H1 (cell line): ENCODE data around the gene PTPRJ. TPM values are rescaled to one million over a fixed set of nuclear protein-coding genes. Genes with fewer than 3 reads are reported as not detected.

Source experiments
- CHD7 ChIP-seq: fragments of 300-600 bp; sonication (generic); IDR thresholded peaks from 2 replicates; pipeline ENCODE4 v1.7.1; 2012; ENCODE audit warnings: low read length, moderate library complexity, mild to moderate bottlenecking, inconsistent platforms; ENCODE audit not compliant: insufficient replicate concordance
- GTF2F1 ChIP-seq: IDR thresholded peaks from 2 replicates; pipeline ENCODE4 v1.6.1; 2012; ENCODE audit warnings: low read depth, low read length, improper control_type of control experiment, borderline replicate concordance
- polyA plus RNA-seq, 7 experiments: library from polyadenylated mRNA; depleted of rRNA in 3 of 7; stranded (reverse) in 5 of 7; unstranded in 2 of 7; fragments of >200 nt in 5 of 7; fragments of 200-250 nt in 2 of 7; gene quantifications; 1 replicate in 5 of 7; 2 replicates in 1 of 7; 4 replicates in 1 of 7; pipeline versions ENCODE4 v1.2.1 to v1.2.3, GENCODE V29; 2011 to 2013; ENCODE audit warnings: missing spikeins in 2 of 7, mixed read lengths in 2 of 7
- total RNA-seq: library from RNA; stranded (reverse); fragmentation: NEBNext Ultra II Directional; extraction: Animal tissue kit (Norgen Biotek cat#: 25700); gene quantifications from 2 replicates; pipeline ENCODE4 v1.2.1, GENCODE V29; 2021

PTPRJ gene
- total and polyA plus RNA-seq, 2 of the 8 experiments (the other 6 are each of a cell fraction or from before 2014, with no cell fraction given) = 4.4 to 22.6 TPM

- no peak for TF ChIP-seq CHD7
- no peak for TF ChIP-seq GTF2F1
These were observed 119.6 kb downstream of the PTPRJ start (continued) for GRCh38 chr11:48099916-48100446.
